Measurements from ENCODE around the gene BRD3OS.
A peak's percentile ranks its signal among the peaks of the same experiment; 100 is the strongest.

The BRD3OS gene

GRCh38 chr9:134007150-134007549 is 18.1 kb upstream of the BRD3OS start:
- DNase-seq, result no peak

- DNase-seq, result no peak
Observed at GRCh38 chr9:134007571-134007970, 17.7 kb upstream of the BRD3OS start.

GRCh38 chr9:134010310-134011173 is 14.7 kb upstream of the BRD3OS start:
- DNase-seq, result no peak

GRCh38 chr9:134011401-134011800 is 13.9 kb upstream of the BRD3OS start:
- DNase-seq, result no peak

GRCh38 chr9:134014946-134015345 is 10.3 kb upstream of the BRD3OS start:
- DNase-seq, result no peak

- DNase-seq, result no peak
Observed at GRCh38 chr9:134024214-134024792, 978 bp upstream of the BRD3OS start.

- peak; percentile 26 for DNase-seq
Observed at GRCh38 chr9:134025606-134026541, 593 bp downstream of the BRD3OS start.

GRCh38 chr9:134026581-134026980 is 1.3 kb downstream of the BRD3OS start:
- no peak for DNase-seq

- no peak for DNase-seq
Observed at GRCh38 chr9:134026981-134027380, 1.7 kb downstream of the BRD3OS start.

- DNase-seq, result no peak
Observed at GRCh38 chr9:134027561-134027960, 2.3 kb downstream of the BRD3OS start.

- no peak for DNase-seq
Observed at GRCh38 chr9:134028076-134028475, 2.8 kb downstream of the BRD3OS start.

GRCh38 chr9:134028575-134029247 is 3.4 kb downstream of the BRD3OS start:
- no peak for DNase-seq

GRCh38 chr9:134029248-134030226 is 4.3 kb downstream of the BRD3OS start:
- no peak for DNase-seq

- no peak for DNase-seq
Observed at GRCh38 chr9:134030821-134031470, 5.7 kb downstream of the BRD3OS start.

GRCh38 chr9:134031783-134032182 is 6.5 kb downstream of the BRD3OS start:
- no peak for DNase-seq

GRCh38 chr9:134032456-134033222 is 7.4 kb downstream of the BRD3OS start:
- no peak for DNase-seq

GRCh38 chr9:134033516-134034214 is 8.4 kb downstream of the BRD3OS start:
- DNase-seq, result no peak

GRCh38 chr9:134034215-134035040 is 9.1 kb downstream of the BRD3OS start:
- no peak for DNase-seq

Measured in HCEC 1CT (cell line).